Midbrain (tissue), 1 donor: ENCODE measurements around the gene CAMTA1.
A peak's percentile ranks its signal among the peaks of the same experiment; 100 is the strongest.

Experiments
- DNase-seq: peaks from one replicate; lab custom pipeline; 2025; lab: John Stamatoyannopoulos, UW

CAMTA1 gene

GRCh38 chr1:6928106-6928885 lies 143.0 kb downstream of the CAMTA1 start:
- DNase-seq: no peak

GRCh38 chr1:6930732-6931300 lies 145.6 kb downstream of the CAMTA1 start:
- DNase-seq: no peak

GRCh38 chr1:6935361-6935883 lies 150.2 kb downstream of the CAMTA1 start:
- DNase-seq: no peak

- DNase-seq: no peak
Measured at GRCh38 chr1:6935911-6936690, 150.8 kb downstream of the CAMTA1 start.

GRCh38 chr1:6937048-6937447 lies 151.8 kb downstream of the CAMTA1 start:
- no peak for DNase-seq

- no peak for DNase-seq
Measured at GRCh38 chr1:6939363-6939762, 154.1 kb downstream of the CAMTA1 start.

- no peak for DNase-seq
Measured at GRCh38 chr1:6941786-6942185, 156.5 kb downstream of the CAMTA1 start.

GRCh38 chr1:6942990-6943389 lies 157.7 kb downstream of the CAMTA1 start:
- DNase-seq: no peak

- DNase-seq: no peak
Measured at GRCh38 chr1:6944434-6944833, 159.2 kb downstream of the CAMTA1 start.

- no peak for DNase-seq
Measured at GRCh38 chr1:6947952-6948351, 162.7 kb downstream of the CAMTA1 start.

GRCh38 chr1:6948416-6948815 lies 163.2 kb downstream of the CAMTA1 start:
- no peak for DNase-seq

- DNase-seq: no peak
Measured at GRCh38 chr1:6948861-6949260, 163.6 kb downstream of the CAMTA1 start.

GRCh38 chr1:6950001-6950765 lies 164.9 kb downstream of the CAMTA1 start:
- DNase-seq: no peak

GRCh38 chr1:6951536-6951935 lies 166.3 kb downstream of the CAMTA1 start:
- no peak for DNase-seq

- DNase-seq: no peak
Measured at GRCh38 chr1:6953216-6953615, 168.0 kb downstream of the CAMTA1 start.

GRCh38 chr1:6953907-6954364 lies 168.7 kb downstream of the CAMTA1 start:
- DNase-seq: no peak

- no peak for DNase-seq
Measured at GRCh38 chr1:6954591-6954990, 169.3 kb downstream of the CAMTA1 start.

- DNase-seq: no peak
Measured at GRCh38 chr1:6955357-6956094, 170.3 kb downstream of the CAMTA1 start.

- peak; percentile 33 for DNase-seq
Measured at GRCh38 chr1:6956488-6957159, 171.4 kb downstream of the CAMTA1 start.

GRCh38 chr1:6957341-6957740 lies 172.1 kb downstream of the CAMTA1 start:
- no peak for DNase-seq
